ENCODE data around the gene GABRP. TPM values are rescaled to one million over a fixed set of nuclear protein-coding genes. Genes with fewer than 3 reads are reported as not detected.

GABRP gene
- total RNA-seq, 1 donor from 2014 or later: 1.2 TPM

DNA sequence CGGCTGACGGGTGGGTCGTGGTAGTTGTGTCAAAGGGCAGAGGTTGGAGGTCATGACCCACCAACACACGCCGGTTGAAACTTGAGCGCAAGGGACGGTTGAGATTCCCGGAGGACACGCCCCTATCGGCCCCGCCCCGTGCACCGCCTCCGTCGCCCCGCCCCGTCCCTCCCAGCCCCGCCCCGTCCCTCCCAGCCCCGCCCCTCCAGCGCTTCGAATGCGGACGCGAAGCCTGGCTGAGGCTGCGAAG is 78.1 kb downstream of the GABRP start:
- no peak for DNase-seq (ENCODE audit: low read depth in 2 of 2)

DNA sequence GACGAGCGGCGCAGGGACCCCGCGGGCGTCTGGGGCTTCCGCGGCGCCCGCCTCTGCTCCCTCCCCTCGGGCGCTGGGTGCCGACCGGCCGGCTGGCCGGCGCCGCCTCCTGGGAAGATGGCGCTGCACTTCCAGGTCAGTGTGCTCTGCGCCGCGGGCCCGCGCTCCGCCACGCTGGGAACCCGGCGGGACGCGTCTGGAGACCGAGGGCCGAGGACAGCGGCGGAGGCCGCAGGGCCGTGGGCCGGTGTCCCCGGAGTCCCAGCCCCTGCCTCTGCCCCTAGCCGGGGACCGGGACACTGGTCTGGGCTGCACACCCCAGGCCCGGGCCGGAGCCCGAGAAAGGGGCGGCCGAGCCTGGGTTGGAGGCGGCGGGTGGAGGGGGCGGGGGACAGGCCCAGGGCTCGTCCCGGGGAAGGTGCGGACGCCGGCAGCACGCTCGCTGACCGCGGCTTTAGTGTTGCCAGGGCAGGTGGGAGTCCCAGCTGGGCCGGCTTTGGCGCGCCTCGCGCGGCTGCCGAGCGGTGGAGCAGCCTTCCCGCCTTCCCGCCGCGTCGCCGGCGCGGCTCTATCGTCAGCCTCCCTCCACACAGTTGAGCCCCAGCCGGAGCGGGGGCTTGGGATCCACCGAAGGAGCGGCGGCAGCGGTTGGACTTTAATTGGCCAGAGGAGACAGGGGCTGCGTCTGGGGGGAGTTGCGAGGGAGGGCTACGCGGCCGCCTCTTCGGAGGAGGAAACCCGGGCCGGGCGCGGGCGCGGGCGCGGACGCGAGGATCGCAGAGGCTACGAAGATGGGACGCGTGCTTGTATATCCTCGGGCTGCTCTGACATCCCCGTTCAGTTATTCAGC is 78.6 kb downstream of the GABRP start, which contains the start of gene RANBP17:
TSS of gene RANBP17 (plus strand) at position 102 of the 850 bp plus-strand sequence.
- DNase-seq (ENCODE audit: low read depth in 2 of 2): peak in 1 of 2 donors; percentile 77

DNA sequence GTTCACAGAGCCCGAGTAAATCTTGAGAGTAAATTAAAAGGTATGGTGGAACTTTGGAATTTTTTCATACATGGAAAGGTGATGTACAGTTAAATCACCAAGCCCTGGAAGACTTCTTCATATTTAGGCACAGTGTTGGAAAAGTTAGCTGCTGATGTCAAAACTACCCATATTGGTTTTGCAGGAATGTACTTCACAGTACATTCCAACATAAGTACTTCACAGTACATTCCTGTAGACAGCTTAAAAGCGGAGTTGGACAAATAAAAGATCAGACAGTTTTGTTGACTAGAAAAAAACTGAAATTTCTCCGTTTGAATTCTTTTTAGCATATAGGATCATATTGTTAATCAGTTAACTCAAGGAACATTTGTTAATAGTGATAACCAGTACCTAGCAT is 80.1 kb downstream of the GABRP start:
- no peak for DNase-seq (ENCODE audit: low read depth in 2 of 2)

Other genes with a start within 250 kb of the GABRP start
- gene RANBP17, start 78.3 kb downstream of the GABRP start, total RNA-seq: 4.4 and 4.5 TPM in 2 replicates

All from dermis microvascular lymphatic vessel endothelial cell (primary cell).